Coronary artery (tissue), 2 donors: ENCODE measurements around the gene PLCG2.
"Not testable (repeated sequence)": the region's sequence is repeated elsewhere in the genome, so short reads cannot be mapped to it uniquely, and the experiment has no call there.

Experiments used
- DNase-seq: peaks from one replicate; pipeline ENCODE4 v3.0.0-alpha.2; 2017; ENCODE audit warnings: low spot score
- H3K27ac ChIP-seq, 2 donors: fragments of 200-600 bp; sonication (generic); one replicate each; pipeline ENCODE4 v1.5.1; 2016 to 2019
- H3K4me3 ChIP-seq: fragments of 200-600 bp; sonication (generic); 2 replicates; pipeline ENCODE4 v1.5.1; 2016; ENCODE audit warnings: mild to moderate bottlenecking, moderate library complexity
- CTCF ChIP-seq: fragments of 200-600 bp; sonication (generic); IDR thresholded peaks from one replicate; pipeline ENCODE4 v1.5.1; 2019; ENCODE audit warnings: antibody characterized with exemption

The PLCG2 gene

DNA sequence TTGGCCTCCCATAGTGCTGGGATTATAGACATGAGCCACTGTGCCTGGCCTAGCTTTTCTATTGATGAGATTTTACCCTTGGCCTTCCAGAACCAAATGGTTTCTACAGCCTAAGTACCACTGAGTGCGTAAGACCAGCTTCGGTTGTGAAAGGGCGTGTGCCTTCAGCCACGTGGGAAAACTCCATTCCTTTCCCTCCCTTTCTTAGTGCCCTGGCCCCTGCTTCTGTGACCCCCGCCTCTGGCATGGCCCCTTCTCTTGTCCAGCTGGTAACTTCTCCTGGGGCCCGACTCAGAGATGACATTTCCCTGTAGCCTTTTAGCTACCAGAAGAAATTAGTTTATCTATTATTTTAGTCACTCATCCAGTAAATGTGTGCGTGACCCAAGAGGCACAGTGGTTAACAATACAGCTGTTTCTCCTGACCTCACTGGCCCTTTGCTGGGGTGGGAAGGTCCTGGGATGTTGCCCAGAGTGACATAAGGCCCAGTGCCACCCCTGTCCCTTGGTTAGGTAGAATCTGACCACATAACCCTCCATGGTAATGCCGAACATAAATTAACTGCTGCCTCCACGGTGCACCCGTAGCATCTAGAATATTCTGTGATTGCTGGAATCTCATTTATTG, 97.3 kb downstream of the PLCG2 start:
- no peak overlapping the region for H3K4me3 ChIP-seq
- TF ChIP-seq CTCF: no peak
- no peak overlapping the region for H3K27ac ChIP-seq
- DNase-seq: no peak

DNA sequence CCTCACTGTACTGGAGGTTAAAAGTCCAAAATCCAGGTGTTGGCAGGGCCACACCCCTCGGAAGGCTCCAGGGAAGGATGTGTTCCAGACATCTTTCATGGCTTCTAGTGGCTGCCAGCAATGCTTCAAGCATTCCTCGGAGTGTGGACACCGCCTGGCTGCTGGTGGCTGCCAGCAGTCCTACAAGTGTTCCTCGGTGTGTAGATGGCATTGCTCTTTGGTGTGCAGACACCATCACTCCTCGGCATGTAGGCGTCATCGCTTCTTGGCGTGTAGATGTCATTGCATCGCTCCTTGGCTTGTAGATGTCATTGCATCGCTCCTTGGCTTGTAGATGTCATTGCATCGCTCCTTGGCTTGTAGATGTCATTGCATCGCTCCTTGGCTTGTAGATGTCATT, 98.4 kb downstream of the PLCG2 start:
- not testable (repeated sequence) for H3K4me3 ChIP-seq, DNase-seq, H3K27ac ChIP-seq

DNA sequence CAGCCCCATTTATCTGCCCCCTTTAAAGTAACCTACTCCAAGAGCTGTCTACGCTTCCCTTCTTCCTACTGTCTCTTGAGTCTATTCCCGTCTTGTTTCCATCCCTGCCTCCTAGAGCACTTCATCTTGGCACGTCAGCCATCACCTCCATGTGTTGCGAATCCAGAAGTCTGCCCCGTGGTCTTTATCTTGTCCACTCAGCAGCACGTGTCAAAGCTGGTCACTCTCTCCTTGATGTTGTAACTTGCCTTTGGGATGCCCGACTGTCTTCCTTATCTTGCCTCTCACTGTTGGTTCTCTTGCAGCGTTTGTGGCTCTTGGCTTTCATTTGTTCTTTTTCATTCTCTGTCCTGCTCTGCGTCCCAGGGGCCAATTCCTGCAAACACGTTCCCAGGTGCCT, 99.4 kb downstream of the PLCG2 start:
- Histone ChIP-seq H3K27ac (no peak overlapping the region), H3K4me3 (no peak overlapping the region)
- no peak for DNase-seq
- no peak for TF ChIP-seq CTCF

DNA sequence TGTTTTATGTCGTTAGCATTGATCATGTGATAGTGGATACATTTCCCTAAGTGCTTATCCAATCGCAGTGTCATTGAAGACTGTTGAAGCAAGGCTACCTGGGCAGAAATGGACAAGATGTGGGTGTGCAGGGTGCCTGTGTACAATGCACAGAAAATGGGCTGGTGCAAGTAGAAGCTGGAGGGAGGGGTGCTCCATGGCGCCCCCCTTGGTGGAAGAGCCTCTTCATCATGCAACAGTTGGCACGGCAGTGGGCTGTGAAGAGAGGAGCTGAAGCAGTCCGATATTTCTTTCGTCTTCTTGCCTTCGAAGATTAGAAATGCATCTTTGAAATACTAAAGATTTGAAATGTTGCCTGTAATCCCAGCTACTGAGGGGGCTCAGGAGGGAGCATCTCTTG, 100.5 kb downstream of the PLCG2 start:
- no peak for TF ChIP-seq CTCF
- no peak for DNase-seq
- Histone ChIP-seq H3K4me3 (no peak overlapping the region), H3K27ac (no peak overlapping the region)

DNA sequence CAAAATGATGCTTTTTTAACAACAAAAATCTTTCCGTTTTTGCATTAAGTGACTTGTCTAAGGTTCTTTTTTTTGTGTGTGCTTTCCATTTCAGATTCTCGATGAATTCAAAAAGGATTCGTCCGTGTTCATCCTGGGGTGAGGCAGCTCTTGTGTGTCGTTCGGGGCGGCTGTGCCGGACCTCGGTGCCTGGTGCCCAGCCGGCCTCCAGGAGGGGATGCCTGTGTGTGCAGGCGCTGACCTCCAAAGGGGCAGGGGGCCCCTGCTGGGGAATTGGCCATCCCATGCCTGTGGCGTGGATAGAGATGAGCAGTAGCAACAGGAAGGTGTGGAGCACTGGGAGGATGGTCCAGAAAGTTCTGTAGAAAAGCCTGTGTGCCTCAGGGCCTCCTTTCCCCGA, 101.7 kb downstream of the PLCG2 start:
- TF ChIP-seq CTCF: no peak
- DNase-seq: no peak
- no peak overlapping the region for H3K27ac ChIP-seq
- no peak overlapping the region for H3K4me3 ChIP-seq

DNA sequence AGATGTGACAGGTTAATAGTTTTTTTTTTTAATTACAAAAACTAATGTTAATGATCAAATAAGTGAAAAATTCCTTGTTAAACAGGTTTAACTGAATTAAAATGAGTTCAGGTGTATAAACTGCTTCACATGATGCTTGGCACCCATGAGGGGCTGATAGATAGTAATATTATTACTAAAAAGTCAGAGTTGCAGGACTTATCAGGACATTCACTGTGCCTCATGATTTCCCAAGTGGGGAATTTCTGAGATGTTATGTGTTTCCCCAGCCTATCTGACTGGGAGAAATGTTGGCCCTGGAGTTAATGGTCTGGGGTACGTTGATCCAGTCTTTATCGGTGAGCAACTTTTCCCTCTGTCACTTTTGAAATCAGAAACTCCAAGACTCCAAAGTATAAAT, 102.1 kb downstream of the PLCG2 start:
- Histone ChIP-seq H3K4me3 (no peak overlapping the region), H3K27ac (no peak overlapping the region)
- no peak for TF ChIP-seq CTCF
- DNase-seq: no peak

GRCh38 chr16:81882559-81882958, 103.5 kb downstream of the PLCG2 start:
- DNase-seq: no peak
- H3K27ac ChIP-seq: no peak overlapping the region
- H3K4me3 ChIP-seq: no peak overlapping the region
- no peak for TF ChIP-seq CTCF

- Histone ChIP-seq H3K27ac (no peak overlapping the region), H3K4me3 (no peak overlapping the region)
- no peak for TF ChIP-seq CTCF
- DNase-seq: no peak
Observed at GRCh38 chr16:81883235-81883634, 104.1 kb downstream of the PLCG2 start.
